ENCODE measurements around the gene PDE11A.

The PDE11A gene

DNA sequence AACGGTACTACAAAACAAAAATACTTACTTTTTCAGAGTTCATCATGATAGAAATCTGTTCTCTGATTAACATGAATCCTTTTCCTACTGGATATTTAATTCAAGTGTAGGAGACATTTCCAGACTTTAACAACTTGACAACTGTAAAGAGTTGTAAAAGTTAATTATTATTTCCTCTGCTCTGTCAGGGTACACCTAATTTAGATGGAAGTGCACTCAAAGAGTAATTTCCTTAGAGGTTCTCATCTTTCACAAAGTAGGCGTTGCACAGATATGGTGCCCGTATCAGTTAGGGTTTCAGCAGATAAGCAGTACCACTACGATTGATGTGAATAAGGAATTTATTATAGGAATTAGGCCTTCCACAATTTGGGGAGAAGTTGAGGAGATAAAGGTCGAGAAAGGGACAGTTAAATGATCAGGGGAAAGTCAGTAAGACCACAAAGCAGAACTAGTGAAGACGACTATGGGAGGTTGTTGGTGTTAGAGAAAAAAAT is 16.2 kb upstream of the PDE11A start:
- TF ChIP-seq SIN3A (IDR thresholded peaks at IDR 0.05; ENCODE audit: borderline replicate concordance, insufficient read depth, low read length), result no peak
- TF ChIP-seq, protein P1, sequence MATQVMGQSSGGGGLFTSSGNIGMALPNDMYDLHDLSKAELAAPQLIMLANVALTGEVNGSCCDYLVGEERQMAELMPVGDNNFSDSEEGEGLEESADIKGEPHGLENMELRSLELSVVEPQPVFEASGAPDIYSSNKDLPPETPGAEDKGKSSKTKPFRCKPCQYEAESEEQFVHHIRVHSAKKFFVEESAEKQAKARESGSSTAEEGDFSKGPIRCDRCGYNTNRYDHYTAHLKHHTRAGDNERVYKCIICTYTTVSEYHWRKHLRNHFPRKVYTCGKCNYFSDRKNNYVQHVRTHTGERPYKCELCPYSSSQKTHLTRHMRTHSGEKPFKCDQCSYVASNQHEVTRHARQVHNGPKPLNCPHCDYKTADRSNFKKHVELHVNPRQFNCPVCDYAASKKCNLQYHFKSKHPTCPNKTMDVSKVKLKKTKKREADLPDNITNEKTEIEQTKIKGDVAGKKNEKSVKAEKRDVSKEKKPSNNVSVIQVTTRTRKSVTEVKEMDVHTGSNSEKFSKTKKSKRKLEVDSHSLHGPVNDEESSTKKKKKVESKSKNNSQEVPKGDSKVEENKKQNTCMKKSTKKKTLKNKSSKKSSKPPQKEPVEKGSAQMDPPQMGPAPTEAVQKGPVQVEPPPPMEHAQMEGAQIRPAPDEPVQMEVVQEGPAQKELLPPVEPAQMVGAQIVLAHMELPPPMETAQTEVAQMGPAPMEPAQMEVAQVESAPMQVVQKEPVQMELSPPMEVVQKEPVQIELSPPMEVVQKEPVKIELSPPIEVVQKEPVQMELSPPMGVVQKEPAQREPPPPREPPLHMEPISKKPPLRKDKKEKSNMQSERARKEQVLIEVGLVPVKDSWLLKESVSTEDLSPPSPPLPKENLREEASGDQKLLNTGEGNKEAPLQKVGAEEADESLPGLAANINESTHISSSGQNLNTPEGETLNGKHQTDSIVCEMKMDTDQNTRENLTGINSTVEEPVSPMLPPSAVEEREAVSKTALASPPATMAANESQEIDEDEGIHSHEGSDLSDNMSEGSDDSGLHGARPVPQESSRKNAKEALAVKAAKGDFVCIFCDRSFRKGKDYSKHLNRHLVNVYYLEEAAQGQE (IDR thresholded peaks at IDR 0.05; ENCODE audit: insufficient read depth in 1 of 2, low read depth in 2 of 2, low read length in 2 of 2), result no peak
- TF ChIP-seq TAF1 (IDR thresholded peaks at IDR 0.05; ENCODE audit: borderline replicate concordance, insufficient read depth, low read length), result no peak
- no peak for TF ChIP-seq POLR2AphosphoS5 (IDR thresholded peaks at IDR 0.05; ENCODE audit: low read depth, low read length)
- no peak for TF ChIP-seq FOXP2 (optimal IDR thresholded peaks at IDR 0.05; ENCODE audit: borderline replicate concordance, extremely low read depth, extremely low read length, insufficient read depth)

DNA sequence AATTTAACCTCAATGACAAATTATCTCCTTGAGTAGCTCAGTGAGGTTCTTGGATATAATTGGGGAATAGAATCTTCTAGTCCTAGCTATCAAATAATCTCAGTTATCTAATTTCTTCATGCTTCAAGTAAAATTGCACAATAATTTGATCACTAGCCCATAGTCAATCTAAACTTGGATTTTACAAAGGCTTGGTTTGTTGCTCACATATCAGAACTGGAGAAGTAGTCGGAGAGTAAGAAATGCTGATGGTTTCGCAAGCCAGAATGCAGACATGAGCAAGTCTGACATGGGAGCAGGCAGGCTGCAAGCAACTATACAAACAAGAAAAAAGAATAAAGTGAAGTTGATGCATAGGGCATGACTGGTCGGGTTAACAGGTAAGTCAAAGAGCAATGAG is 11.7 kb upstream of the PDE11A start:
- no peak for TF ChIP-seq SIN3A (IDR thresholded peaks at IDR 0.05; ENCODE audit: borderline replicate concordance, insufficient read depth, low read length)
- no peak for TF ChIP-seq POLR2AphosphoS5 (IDR thresholded peaks at IDR 0.05; ENCODE audit: low read depth, low read length)
- TF ChIP-seq TAF1 (IDR thresholded peaks at IDR 0.05; ENCODE audit: borderline replicate concordance, insufficient read depth, low read length), result no peak
- TF ChIP-seq, protein P1 (IDR thresholded peaks at IDR 0.05; ENCODE audit: insufficient read depth in 1 of 2, low read depth in 2 of 2, low read length in 2 of 2), result no peak
- no peak for TF ChIP-seq FOXP2 (optimal IDR thresholded peaks at IDR 0.05; ENCODE audit: borderline replicate concordance, extremely low read depth, extremely low read length, insufficient read depth)

DNA sequence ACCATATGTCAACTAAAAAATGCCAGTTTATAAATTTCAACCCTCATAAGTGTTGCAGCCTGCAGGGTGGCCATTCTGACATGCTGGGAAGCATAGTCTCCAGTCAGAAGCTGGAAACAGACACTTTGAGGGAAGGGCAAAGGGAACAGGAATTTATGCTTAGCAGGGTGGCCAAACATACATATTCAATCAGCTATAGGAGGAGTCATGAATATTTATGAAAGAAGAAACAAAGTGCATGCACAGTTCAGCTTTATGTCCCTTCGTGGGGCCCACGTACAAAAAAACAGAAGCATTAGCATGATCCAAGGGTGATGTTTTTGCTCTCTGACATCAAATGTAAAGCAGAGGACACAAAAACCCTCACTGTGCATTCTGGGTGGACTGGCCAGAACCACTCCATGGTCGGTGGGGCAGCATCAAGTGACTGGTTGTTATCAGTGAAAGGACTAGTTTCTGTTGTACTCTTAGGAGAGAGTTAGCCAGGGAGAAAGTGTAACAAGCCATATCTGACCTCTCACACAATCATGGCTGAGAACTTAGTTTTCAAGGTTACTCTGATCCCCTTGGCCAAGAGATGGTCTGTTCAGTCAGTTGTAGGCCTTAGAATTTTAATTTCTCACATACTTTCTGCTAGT is 9.9 kb upstream of the PDE11A start:
- TF ChIP-seq, protein P1 (IDR thresholded peaks at IDR 0.05; ENCODE audit: insufficient read depth in 1 of 2, low read depth in 2 of 2, low read length in 2 of 2), result no peak
- TF ChIP-seq POLR2AphosphoS5 (IDR thresholded peaks at IDR 0.05; ENCODE audit: low read depth, low read length) (no peak), TAF1 (IDR thresholded peaks at IDR 0.05; ENCODE audit: borderline replicate concordance, insufficient read depth, low read length) (no peak), FOXP2 (optimal IDR thresholded peaks at IDR 0.05; ENCODE audit: borderline replicate concordance, extremely low read depth, extremely low read length, insufficient read depth) (no peak), SIN3A (IDR thresholded peaks at IDR 0.05; ENCODE audit: borderline replicate concordance, insufficient read depth, low read length) (no peak)

DNA sequence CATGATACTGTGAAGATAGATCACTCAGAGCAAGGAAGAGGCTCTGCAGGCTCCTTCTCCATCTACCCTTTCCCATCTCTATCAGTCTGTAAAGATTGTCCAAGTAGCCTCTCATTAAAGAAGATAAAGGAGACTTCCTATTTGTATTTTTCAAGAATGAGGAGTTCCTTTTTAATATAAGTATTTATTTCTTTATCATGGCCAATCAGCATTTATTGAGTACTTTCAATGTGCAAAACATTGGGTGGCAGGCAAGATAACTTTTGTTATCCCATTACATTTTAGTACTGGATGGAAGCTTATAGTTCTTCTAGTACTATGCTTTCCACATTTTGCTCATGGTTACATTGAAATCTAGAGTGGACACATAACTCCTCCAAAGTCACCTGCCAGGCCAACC is 3.6 kb upstream of the PDE11A start:
- no peak for TF ChIP-seq SIN3A (IDR thresholded peaks at IDR 0.05; ENCODE audit: borderline replicate concordance, insufficient read depth, low read length)
- TF ChIP-seq, protein P1 (IDR thresholded peaks at IDR 0.05; ENCODE audit: insufficient read depth in 1 of 2, low read depth in 2 of 2, low read length in 2 of 2), result no peak
- TF ChIP-seq POLR2AphosphoS5 (IDR thresholded peaks at IDR 0.05; ENCODE audit: low read depth, low read length), result no peak
- TF ChIP-seq TAF1 (IDR thresholded peaks at IDR 0.05; ENCODE audit: borderline replicate concordance, insufficient read depth, low read length), result no peak

DNA sequence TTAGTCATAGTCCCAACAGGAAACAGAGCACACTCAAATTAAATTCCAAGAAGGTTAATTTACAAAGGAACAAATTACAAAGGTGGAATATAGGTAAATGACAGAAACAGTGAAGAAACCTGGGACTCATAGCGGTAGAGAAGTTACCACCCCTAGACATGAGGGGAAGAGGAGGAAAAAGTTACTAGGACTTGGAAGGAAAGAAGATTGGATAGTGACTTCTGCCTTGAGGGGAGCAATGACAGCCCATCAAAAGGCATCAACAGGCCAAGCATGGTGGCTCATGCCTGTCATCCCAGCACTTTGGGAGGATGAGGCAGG is 2.4 kb upstream of the PDE11A start:
- TF ChIP-seq FOXP2 (optimal IDR thresholded peaks at IDR 0.05; ENCODE audit: borderline replicate concordance, extremely low read depth, extremely low read length, insufficient read depth) (no peak), POLR2AphosphoS5 (IDR thresholded peaks at IDR 0.05; ENCODE audit: low read depth, low read length) (no peak), SIN3A (IDR thresholded peaks at IDR 0.05; ENCODE audit: borderline replicate concordance, insufficient read depth, low read length) (no peak), TAF1 (IDR thresholded peaks at IDR 0.05; ENCODE audit: borderline replicate concordance, insufficient read depth, low read length) (no peak)
- TF ChIP-seq, protein P1 (IDR thresholded peaks at IDR 0.05; ENCODE audit: insufficient read depth in 1 of 2, low read depth in 2 of 2, low read length in 2 of 2), result no peak
